T-helper 2 cell treated with Interferon-gamma antibody and Interleukin-4, amounts not matched to agents 5 μg/mL and 100 μg/mL, for 36 hours (primary cell): ENCODE results near the gene BLTP1.
"Not testable (repeated sequence)": the region's sequence is repeated elsewhere in the genome, so short reads cannot be mapped to it uniquely, and the experiment has no call there.

ENCODE experiments used
- DNase-seq: peaks from one replicate; pipeline ENCODE4 v3.0.0; 2021; ENCODE audit warnings: low spot score
- H3K27ac Mint-ChIP-seq: one replicate; pipeline ENCODE4 v1.8.0; 2021; ENCODE audit warnings: mild to moderate bottlenecking, mixed read lengths
- H3K27me3 Mint-ChIP-seq: one replicate; pipeline ENCODE4 v1.8.0; 2021; ENCODE audit warnings: low read depth, mixed read lengths
- H3K36me3 Mint-ChIP-seq: one replicate; pipeline ENCODE4 v1.8.0; 2021; ENCODE audit warnings: low read depth, mixed read lengths
- H3K4me1 Mint-ChIP-seq: one replicate; pipeline ENCODE4 v1.8.0; 2021; ENCODE audit warnings: low read depth, mixed read lengths
- H3K4me3 Mint-ChIP-seq: one replicate; pipeline ENCODE4 v1.8.0; 2022; ENCODE audit warnings: mild to moderate bottlenecking, moderate library complexity, mixed read lengths
- H3K9me3 Mint-ChIP-seq: one replicate; pipeline ENCODE4 v1.8.0; 2021; ENCODE audit warnings: mixed read lengths

BLTP1 gene, protein sequence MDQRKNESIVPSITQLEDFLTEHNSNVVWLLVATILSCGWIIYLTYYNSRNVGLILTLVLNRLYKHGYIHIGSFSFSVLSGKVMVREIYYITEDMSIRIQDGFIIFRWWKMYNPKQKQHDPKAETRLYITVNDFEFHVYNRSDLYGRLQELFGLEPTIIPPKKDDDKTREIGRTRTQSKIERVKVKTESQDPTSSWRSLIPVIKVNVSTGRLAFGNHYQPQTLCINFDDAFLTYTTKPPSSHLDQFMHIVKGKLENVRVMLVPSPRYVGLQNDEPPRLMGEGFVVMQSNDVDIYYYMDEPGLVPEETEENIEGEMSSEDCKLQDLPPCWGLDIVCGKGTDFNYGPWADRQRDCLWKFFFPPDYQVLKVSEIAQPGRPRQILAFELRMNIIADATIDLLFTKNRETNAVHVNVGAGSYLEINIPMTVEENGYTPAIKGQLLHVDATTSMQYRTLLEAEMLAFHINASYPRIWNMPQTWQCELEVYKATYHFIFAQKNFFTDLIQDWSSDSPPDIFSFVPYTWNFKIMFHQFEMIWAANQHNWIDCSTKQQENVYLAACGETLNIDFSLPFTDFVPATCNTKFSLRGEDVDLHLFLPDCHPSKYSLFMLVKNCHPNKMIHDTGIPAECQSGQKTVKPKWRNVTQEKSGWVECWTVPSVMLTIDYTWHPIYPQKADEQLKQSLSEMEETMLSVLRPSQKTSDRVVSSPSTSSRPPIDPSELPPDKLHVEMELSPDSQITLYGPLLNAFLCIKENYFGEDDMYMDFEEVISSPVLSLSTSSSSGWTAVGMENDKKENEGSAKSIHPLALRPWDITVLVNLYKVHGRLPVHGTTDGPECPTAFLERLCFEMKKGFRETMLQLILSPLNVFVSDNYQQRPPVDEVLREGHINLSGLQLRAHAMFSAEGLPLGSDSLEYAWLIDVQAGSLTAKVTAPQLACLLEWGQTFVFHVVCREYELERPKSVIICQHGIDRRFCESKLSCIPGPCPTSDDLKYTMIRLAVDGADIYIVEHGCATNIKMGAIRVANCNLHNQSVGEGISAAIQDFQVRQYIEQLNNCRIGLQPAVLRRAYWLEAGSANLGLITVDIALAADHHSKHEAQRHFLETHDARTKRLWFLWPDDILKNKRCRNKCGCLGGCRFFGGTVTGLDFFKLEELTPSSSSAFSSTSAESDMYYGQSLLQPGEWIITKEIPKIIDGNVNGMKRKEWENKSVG (N-terminal part only)

DNA sequence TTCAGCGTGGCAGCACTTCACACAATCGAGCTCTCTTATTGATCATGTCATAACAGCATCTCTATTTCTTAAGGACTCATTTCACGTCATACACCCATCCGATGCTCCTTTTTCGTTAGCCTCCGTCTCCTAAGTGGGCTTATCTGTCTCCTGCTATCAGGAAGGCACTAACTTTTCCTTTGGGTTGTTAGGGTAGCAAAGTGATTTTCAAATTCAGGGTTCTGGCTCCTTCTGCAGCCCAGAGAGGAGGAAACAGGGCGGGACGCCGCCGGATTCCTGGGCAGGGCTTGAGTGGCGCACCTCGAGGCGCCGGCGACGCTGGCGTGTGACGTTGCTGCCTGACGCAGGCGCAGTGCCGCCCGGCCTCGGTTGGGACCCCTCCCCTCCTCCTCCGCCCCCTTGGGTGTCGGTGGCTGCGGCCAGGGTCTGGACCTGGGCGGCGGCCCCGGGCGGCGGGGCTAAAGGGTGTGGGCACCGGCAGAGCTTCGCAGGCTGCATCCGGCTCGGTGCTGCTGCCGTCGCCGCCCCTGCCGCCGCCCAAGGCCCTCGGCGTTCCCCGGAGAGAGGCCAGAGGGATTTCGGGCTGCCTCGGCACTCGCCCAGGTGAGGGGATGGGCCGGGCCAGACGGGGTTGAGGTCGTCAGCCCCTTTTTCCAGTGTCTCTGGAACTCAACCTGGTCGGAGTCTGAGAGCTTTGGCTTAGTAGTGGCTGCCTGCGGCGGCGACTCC is at the start of gene BLTP1:
TSS of gene BLTP1 (plus strand) at position 350 of the 729 bp plus-strand sequence. CDS start 18,317 bp downstream, outside the sequence.
- Mint-ChIP-seq H3K36me3 (peaks cover 20% of the 10 kb centered on the region), H3K4me3 (peak within 1 kb of the TSS; percentile 94), H3K4me1 (peaks cover 43% of the 10 kb centered on the region), H3K27ac (peak within 1 kb of the TSS; percentile 96), H3K27me3 (no peaks in the 10 kb centered on the region), H3K9me3 (no peaks in the 10 kb centered on the region)
- DNase-seq, result peak; percentile 89

- no peak for DNase-seq
- Mint-ChIP-seq H3K4me1 (peaks cover 1% of the 10 kb centered on the region), H3K27ac (no peak overlapping the region), H3K4me3 (no peak overlapping the region), H3K36me3 (no peaks in the 10 kb centered on the region), H3K27me3 (peaks cover 24% of the 10 kb centered on the region), H3K9me3 (no peaks in the 10 kb centered on the region)
Measured at GRCh38 chr4:122104184-122104583, 47.9 kb upstream of the BLTP1 start.

- Mint-ChIP-seq H3K27me3 (peaks cover 15% of the 10 kb centered on the region), H3K36me3 (no peaks in the 10 kb centered on the region), H3K4me1 (peaks cover 1% of the 10 kb centered on the region), H3K9me3 (no peaks in the 10 kb centered on the region), H3K4me3 (no peak overlapping the region), H3K27ac (no peak overlapping the region)
- DNase-seq, result no peak
Measured at GRCh38 chr4:122107680-122108079, 44.5 kb upstream of the BLTP1 start.

GRCh38 chr4:122110304-122110703 is 41.8 kb upstream of the BLTP1 start:
- H3K36me3 Mint-ChIP-seq, DNase-seq, H3K27ac Mint-ChIP-seq, H3K4me1 Mint-ChIP-seq, H3K4me3 Mint-ChIP-seq, H3K27me3 Mint-ChIP-seq, H3K9me3 Mint-ChIP-seq: not testable (repeated sequence)

DNA sequence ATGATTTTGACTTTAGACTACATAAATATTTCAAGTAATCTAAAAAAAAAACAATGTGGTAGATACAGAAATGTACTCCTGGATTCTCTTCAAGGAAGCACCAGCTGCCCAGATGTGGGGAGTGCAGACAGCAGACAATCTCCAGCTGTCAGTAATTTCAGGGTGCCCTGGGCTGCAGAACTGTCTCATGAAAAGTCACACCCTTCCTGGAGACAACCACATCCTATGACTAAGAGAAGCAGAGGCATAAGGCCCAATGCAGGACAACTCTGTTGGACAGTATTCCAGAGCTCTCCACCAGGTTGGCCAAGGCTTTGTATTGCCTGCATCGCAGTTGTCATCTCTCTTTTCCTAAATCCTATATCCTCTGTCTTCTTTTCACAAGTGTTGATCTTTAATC is 34.4 kb upstream of the BLTP1 start:
- no peaks in the 10 kb centered on the region for H3K27me3 Mint-ChIP-seq
- peaks cover 11% of the 10 kb centered on the region for H3K9me3 Mint-ChIP-seq
- H3K36me3 Mint-ChIP-seq, result peaks cover 4% of the 10 kb centered on the region
- peak overlapping the region; percentile 14 for H3K27ac Mint-ChIP-seq
- H3K4me3 Mint-ChIP-seq, result peak overlapping the region; percentile 3
- DNase-seq, result no peak
- peaks cover 17% of the 10 kb centered on the region for H3K4me1 Mint-ChIP-seq

- DNase-seq, result no peak
- Mint-ChIP-seq H3K27ac (peak overlapping the region; percentile 14), H3K4me3 (peak overlapping the region; percentile 3), H3K9me3 (peaks cover 11% of the 10 kb centered on the region), H3K36me3 (peaks cover 5% of the 10 kb centered on the region), H3K27me3 (no peaks in the 10 kb centered on the region), H3K4me1 (peaks cover 17% of the 10 kb centered on the region)
Measured at GRCh38 chr4:122118243-122118642, 33.9 kb upstream of the BLTP1 start.

DNA sequence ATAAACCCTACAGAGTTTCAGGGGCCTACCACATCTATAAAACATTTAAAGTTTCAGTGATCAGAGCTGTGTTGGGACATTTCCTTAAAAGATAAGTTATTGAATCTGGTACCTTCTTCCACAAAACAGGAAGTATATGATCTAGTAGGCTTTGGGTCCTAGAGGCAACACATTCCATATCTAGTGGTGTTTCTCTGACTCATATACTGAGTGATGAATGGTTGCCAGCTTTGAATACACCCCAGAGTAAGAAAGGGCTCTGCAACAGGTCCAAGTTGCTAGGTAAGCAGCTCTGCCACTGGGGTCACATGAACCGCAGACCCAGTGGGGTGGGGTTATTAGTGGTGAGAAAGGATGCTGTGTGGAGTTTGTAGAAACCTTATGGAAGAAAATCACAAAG is 32.4 kb upstream of the BLTP1 start:
- Mint-ChIP-seq H3K27ac (no peak overlapping the region), H3K27me3 (no peaks in the 10 kb centered on the region), H3K36me3 (peaks cover 7% of the 10 kb centered on the region), H3K4me1 (peaks cover 18% of the 10 kb centered on the region), H3K9me3 (peaks cover 21% of the 10 kb centered on the region), H3K4me3 (no peak overlapping the region)
- DNase-seq, result no peak

- peaks cover 18% of the 10 kb centered on the region for H3K4me1 Mint-ChIP-seq
- no peak for DNase-seq
- H3K9me3 Mint-ChIP-seq, result peaks cover 22% of the 10 kb centered on the region
- no peak overlapping the region for H3K4me3 Mint-ChIP-seq
- peaks cover 7% of the 10 kb centered on the region for H3K36me3 Mint-ChIP-seq
- no peak overlapping the region for H3K27ac Mint-ChIP-seq
- H3K27me3 Mint-ChIP-seq, result no peaks in the 10 kb centered on the region
Measured at GRCh38 chr4:122121593-122121992, 30.5 kb upstream of the BLTP1 start.

DNA sequence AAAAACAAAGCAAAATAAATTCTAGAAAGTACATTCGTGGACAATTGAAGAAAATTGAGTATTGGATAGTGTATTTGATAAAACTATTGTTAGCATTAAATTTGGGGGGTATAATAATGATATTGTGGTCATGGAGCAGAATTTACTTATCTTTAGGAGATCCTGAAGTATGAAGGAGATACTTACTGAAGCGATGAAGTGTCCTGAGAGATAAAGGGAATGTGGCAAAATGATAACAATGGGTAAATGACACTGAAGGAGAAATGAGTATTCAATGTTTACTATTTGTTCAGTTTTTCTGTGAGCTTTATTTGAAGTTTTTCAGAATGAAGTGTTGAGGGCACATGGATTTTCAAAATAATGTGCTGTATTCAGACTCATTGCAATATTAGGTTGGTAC is 30.0 kb upstream of the BLTP1 start:
- no peaks in the 10 kb centered on the region for H3K27me3 Mint-ChIP-seq
- no peak overlapping the region for H3K27ac Mint-ChIP-seq
- H3K4me1 Mint-ChIP-seq, result peaks cover 16% of the 10 kb centered on the region
- no peak overlapping the region for H3K4me3 Mint-ChIP-seq
- peaks cover 7% of the 10 kb centered on the region for H3K36me3 Mint-ChIP-seq
- DNase-seq, result no peak
- peaks cover 22% of the 10 kb centered on the region for H3K9me3 Mint-ChIP-seq

DNA sequence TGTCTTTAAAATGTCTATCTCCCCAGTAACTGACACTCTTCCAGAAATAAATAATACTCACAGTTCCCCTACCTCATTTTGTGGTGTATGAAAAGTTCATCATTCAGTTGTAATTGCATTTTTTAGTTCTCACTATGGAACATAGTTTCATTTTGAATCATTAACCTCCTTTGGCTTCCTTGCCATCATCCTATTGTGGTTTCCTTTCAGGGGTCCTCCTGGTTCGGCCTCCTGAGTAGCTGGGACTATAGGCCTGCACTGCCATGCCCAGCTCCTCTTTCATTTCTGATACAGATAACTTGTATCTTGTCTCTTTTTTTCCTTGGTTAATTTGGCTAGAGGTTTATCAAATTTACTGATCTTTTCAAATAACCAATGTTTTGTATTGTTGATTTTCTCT is 23.1 kb upstream of the BLTP1 start:
- H3K27ac Mint-ChIP-seq, result peak overlapping the region; percentile 16

DNA sequence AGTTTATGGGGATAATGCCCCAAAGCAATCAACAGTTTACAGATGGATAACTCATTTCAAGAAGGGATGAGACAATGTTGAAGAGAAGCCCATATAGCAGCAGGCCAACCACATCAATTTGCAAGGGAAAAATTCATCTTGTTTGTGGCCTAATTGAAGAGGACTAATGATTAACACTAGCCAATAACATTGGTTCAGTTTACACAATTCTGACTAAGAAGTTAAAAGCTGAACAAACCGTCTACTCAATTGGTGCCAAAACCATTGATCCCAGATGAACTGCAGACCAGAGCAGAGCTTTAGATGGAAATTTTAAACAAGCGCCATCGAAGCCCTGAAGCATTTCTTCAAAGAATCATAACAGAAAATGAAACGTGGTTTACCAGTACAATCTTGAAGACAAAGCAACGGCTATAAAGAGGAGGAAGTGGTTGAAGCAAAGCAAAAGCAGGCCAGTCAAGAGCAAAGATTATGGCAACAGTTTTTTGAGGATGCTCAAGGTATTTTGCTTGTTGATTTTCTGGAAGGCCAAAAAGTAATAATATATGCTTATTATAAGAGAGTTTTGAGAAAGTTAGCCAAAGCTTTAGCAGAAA is 20.5 kb upstream of the BLTP1 start:
- Mint-ChIP-seq H3K36me3 (peaks cover 26% of the 10 kb centered on the region), H3K27ac (peak overlapping the region; percentile 79), H3K4me1 (peaks cover 31% of the 10 kb centered on the region), H3K4me3 (peak overlapping the region; percentile 36), H3K27me3 (no peaks in the 10 kb centered on the region), H3K9me3 (peaks cover 36% of the 10 kb centered on the region)
- DNase-seq, result no peak

More for the DNA sequence above, 23.1 kb upstream of the BLTP1 start:
- no peak overlapping the region for H3K4me3 Mint-ChIP-seq
- no peak for DNase-seq
- H3K36me3 Mint-ChIP-seq, result peaks cover 28% of the 10 kb centered on the region
- no peaks in the 10 kb centered on the region for H3K27me3 Mint-ChIP-seq
- H3K4me1 Mint-ChIP-seq, result peaks cover 33% of the 10 kb centered on the region
- H3K9me3 Mint-ChIP-seq, result peaks cover 40% of the 10 kb centered on the region

DNA sequence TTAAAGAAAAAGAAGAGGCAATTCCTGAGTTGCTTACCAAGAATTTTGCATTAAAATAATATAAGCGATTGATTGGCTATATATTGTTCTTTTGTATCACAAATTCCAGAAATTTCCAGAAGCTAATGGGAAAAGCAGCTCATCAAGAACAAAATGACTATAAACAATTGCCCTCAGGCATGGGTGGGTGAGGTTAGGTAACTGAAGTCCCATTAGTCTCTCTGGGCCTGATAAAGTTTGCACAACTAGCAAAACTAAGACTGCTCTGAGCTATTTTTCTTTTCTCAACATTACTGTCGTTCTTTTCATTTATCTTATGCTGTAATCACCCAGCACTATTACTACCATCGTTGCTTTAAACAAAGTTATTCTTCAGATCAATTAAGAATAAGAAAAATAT is 19.2 kb upstream of the BLTP1 start:
- H3K36me3 Mint-ChIP-seq, result peaks cover 26% of the 10 kb centered on the region
- H3K27ac Mint-ChIP-seq, result no peak overlapping the region
- no peak for DNase-seq
- no peak overlapping the region for H3K4me3 Mint-ChIP-seq
- no peaks in the 10 kb centered on the region for H3K27me3 Mint-ChIP-seq
- H3K4me1 Mint-ChIP-seq, result peaks cover 31% of the 10 kb centered on the region
- peaks cover 36% of the 10 kb centered on the region for H3K9me3 Mint-ChIP-seq

DNA sequence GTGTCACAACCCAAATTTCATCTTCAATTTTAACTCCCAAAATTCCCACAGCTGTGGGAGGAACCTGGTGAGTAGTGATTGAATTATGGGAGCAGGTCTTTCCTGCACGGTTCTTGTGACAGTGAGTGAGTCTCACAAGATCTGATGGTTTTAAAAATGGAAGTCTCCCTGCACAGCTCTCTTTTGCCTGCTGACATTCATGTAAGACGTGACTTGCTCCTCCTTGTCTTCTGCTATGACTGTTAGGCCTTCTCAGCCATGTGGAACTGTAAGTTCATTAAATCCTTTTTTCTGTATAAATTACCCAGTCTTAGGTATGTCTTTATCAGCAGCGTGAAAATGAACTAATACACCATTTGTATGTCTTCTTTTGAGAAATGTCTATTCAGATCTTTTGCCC is 13.0 kb upstream of the BLTP1 start:
- H3K4me1 Mint-ChIP-seq, result no peaks in the 10 kb centered on the region
- H3K27me3 Mint-ChIP-seq, result peaks cover 11% of the 10 kb centered on the region
- no peak for DNase-seq

More for the DNA sequence above, 13.0 kb upstream of the BLTP1 start:
- no peaks in the 10 kb centered on the region for H3K36me3 Mint-ChIP-seq
- no peak overlapping the region for H3K27ac Mint-ChIP-seq
- H3K9me3 Mint-ChIP-seq, result peaks cover 7% of the 10 kb centered on the region
- H3K4me3 Mint-ChIP-seq, result no peak overlapping the region
